ENCODE measurements around the gene SCN5A.

- TF ChIP-seq CTCF (conservative IDR thresholded peaks at IDR 0.05): no peak
- TF ChIP-seq EZH2 (IDR thresholded peaks at IDR 0.05; ENCODE audit: low read depth): no peak
These were observed 51.9 kb downstream of the SCN5A start for GRCh38 chr3:38597502-38598060.

Measured in PC-9 (cell line).